Peyer's patch (tissue), 4 donors: ENCODE measurements around the gene IQCE. TPM values are rescaled to one million over a fixed set of nuclear protein-coding genes. Genes with fewer than 3 reads are reported as not detected.

Experiments used
- DNase-seq, 3 donors: peaks; one replicate each; pipeline ENCODE4 v3.0.0-alpha.2; 2017 to 2019
- H3K27ac ChIP-seq, 4 donors: fragments of 200-600 bp; sonication (generic); one replicate each; pipeline ENCODE4 v1.5.1; 2016 to 2019
- H3K27me3 ChIP-seq, 2 donors: fragments of 200-600 bp; sonication (generic); one replicate each; pipeline ENCODE4 v1.5.1; 2019
- H3K36me3 ChIP-seq, 3 donors: fragments of 200-600 bp; sonication (generic); one replicate each; pipeline ENCODE4 v1.5.1; 2016 to 2019
- H3K4me1 ChIP-seq, 4 donors: fragments of 200-600 bp; sonication (generic); one replicate each; pipeline ENCODE4 v1.5.1; 2016 to 2019
- H3K4me3 ChIP-seq, 4 donors: fragments of 200-600 bp; sonication (generic); 1 replicate in 3 of 4; 2 replicates in 1 of 4; pipeline ENCODE4 v1.5.1; 2016 to 2019; ENCODE audit warnings: mild to moderate bottlenecking in 1 of 4
- H3K9me3 ChIP-seq, 4 donors: fragments of 200-600 bp; sonication (generic); one replicate each; pipeline ENCODE4 v1.5.1; 2016 to 2019; ENCODE audit warnings: mild to moderate bottlenecking in 1 of 4
- CTCF ChIP-seq, 6 experiments: fragments of 450-650 bp in 4 of 6; fragments of 200-600 bp in 2 of 6; sonication (generic) in 1 of 6; IDR thresholded peaks; one replicate each; pipeline ENCODE4 v1.5.1; 2017 to 2019; ENCODE audit warnings: antibody characterized with exemption in 6 of 6, mild to moderate bottlenecking in 3 of 6, moderate library complexity in 1 of 6
- POLR2A ChIP-seq, 2 donors: fragments of 450-650 bp; IDR thresholded peaks; one replicate each; pipeline ENCODE4 v1.5.1; 2017; ENCODE audit warnings: antibody characterized with exemption in 2 of 2, mild to moderate bottlenecking in 2 of 2, moderate library complexity in 2 of 2
- small RNA-seq, 2 donors: library from RNA; depleted of rRNA; stranded (forward); fragments of <200 nt; gene quantifications; one replicate each; pipeline ENCODE3, GENCODE V24; 2016
- total RNA-seq, 4 donors: library from RNA; depleted of rRNA; stranded (reverse); fragments of >200 nt; gene quantifications; one replicate each; pipeline ENCODE4 v1.1.0, GENCODE V29; 2016

IQCE gene
- total RNA-seq, 4 donors from 2014 or later, result 30.0 to 159 (median 72.2) TPM

- Histone ChIP-seq H3K27me3 (no peaks in the 10 kb centered on the region), H3K9me3 (no peaks in the 10 kb centered on the region), H3K4me3 (no peak overlapping the region), H3K36me3 (peaks cover 0 to 34% (median 0%) of the 10 kb centered on the region in 3 donors), H3K27ac (no peak overlapping the region), H3K4me1 (peaks cover 0 to 26% (median 0%) of the 10 kb centered on the region in 4 donors)
- TF ChIP-seq POLR2A (IDR thresholded peaks at IDR 0.05), result no peak
- DNase-seq, result no peak
Measured at GRCh38 chr7:2663121-2663886, 104.5 kb downstream of the IQCE start.

- Histone ChIP-seq H3K27ac (no peak overlapping the region), H3K4me1 (peaks cover 0 to 26% (median 0%) of the 10 kb centered on the region in 4 donors), H3K9me3 (no peaks in the 10 kb centered on the region), H3K4me3 (no peak overlapping the region), H3K36me3 (peaks cover 0 to 28% (median 0%) of the 10 kb centered on the region in 3 donors), H3K27me3 (no peaks in the 10 kb centered on the region)
- DNase-seq, result no peak
- TF ChIP-seq POLR2A (IDR thresholded peaks at IDR 0.05) (no peak), CTCF (IDR thresholded peaks at IDR 0.05) (no peak)
Measured at GRCh38 chr7:2663960-2664359, 105.2 kb downstream of the IQCE start.

Small RNAs within 50 kb of the gene (small RNA-seq; reads per million reads assigned to genes)
- gene MIR4648, result 0 reads per million in 2 donors

Other genes starting within 250 kb of the IQCE start
- 10 to 100 TPM; 10.5 to 38.8 (median 19.2) TPM for gene SNX8, start 244.5 kb upstream of the IQCE start, total RNA-seq
- 100 to 1,000 TPM in 2 of 4 donors, 10 to 100 TPM in 2; 75.3 to 156 (median 97.4) TPM for gene EIF3B, start 204.2 kb upstream of the IQCE start, total RNA-seq
- 10 to 100 TPM in 3 of 4 donors, 1 to 10 TPM in 1; 6.0 to 17.3 (median 13.1) TPM for gene CHST12, start 155.4 kb upstream of the IQCE start, total RNA-seq
- gene GRIFIN, start 82.6 kb upstream of the IQCE start, total RNA-seq, result not detected
- gene LFNG, start 39.2 kb upstream of the IQCE start, total RNA-seq, result 100 to 1,000 TPM in 1 of 4 donors, 10 to 100 TPM in 3; 22.3 to 104 (median 41.7) TPM
- gene BRAT1, start 3.5 kb upstream of the IQCE start, total RNA-seq, result 10 to 100 TPM; 43.3 to 73.3 (median 54.1) TPM
- 10 to 100 TPM; 61.8 to 99.9 (median 83.4) TPM for gene TTYH3, start 73.0 kb downstream of the IQCE start, total RNA-seq
- gene AMZ1, start 129.2 kb downstream of the IQCE start, total RNA-seq, result under 1 TPM in 1 of 4 donors, not detected in 3; 0.67 TPM